22Rv1 (cell line): Measurements from ENCODE around the gene ORAI2.
"Not testable (repeated sequence)": the region's sequence is repeated elsewhere in the genome, so short reads cannot be mapped to it uniquely, and the experiment has no call there.

Experiments used
- ZFX ChIP-seq: fragments of 450-650 bp; IDR thresholded peaks from 2 replicates; pipeline ENCODE4 v1.6.1; 2017; ENCODE audit warnings: antibody characterized with exemption, borderline replicate concordance
- TF ChIP-seq, protein P1 (sequence below): fragments of 450-650 bp; IDR thresholded peaks from 2 replicates; pipeline ENCODE4 v1.5.1; 2017; ENCODE audit warnings: mild to moderate bottlenecking

DNA sequence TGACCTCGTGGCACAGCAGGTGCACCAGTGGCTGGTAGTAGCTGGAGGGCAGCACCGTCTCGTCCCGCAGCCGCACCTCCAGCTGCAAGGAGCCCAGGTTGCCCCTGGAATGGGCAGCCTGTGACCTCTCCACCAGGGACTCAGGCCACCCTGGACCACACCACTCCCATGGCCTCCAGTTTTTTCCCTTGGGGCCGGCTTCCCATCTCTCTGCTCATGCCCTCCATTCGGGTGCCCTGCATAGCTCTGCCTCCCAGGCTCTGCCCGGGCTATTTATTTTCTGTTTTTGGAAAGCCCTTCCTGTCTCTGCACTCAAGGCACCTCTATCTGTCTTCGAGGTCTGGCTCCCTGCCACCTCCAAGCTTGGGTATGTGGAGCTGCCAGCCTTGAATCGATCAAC, 63.5 kb downstream of the ORAI2 start:
- TF ChIP-seq, protein P1, sequence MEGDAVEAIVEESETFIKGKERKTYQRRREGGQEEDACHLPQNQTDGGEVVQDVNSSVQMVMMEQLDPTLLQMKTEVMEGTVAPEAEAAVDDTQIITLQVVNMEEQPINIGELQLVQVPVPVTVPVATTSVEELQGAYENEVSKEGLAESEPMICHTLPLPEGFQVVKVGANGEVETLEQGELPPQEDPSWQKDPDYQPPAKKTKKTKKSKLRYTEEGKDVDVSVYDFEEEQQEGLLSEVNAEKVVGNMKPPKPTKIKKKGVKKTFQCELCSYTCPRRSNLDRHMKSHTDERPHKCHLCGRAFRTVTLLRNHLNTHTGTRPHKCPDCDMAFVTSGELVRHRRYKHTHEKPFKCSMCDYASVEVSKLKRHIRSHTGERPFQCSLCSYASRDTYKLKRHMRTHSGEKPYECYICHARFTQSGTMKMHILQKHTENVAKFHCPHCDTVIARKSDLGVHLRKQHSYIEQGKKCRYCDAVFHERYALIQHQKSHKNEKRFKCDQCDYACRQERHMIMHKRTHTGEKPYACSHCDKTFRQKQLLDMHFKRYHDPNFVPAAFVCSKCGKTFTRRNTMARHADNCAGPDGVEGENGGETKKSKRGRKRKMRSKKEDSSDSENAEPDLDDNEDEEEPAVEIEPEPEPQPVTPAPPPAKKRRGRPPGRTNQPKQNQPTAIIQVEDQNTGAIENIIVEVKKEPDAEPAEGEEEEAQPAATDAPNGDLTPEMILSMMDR: not testable (repeated sequence)
- not testable (repeated sequence) for TF ChIP-seq ZFX
